A549 (cell line): ENCODE data around the gene AKR7A2. TPM values are rescaled to one million over a fixed set of nuclear protein-coding genes. Genes with fewer than 3 reads are reported as not detected.
"Not testable (repeated sequence)": the region's sequence is repeated elsewhere in the genome, so short reads cannot be mapped to it uniquely, and the experiment has no call there.

Source experiments
- ATAC-seq, 2 experiments: fragments of 200-7000 bp in 1 of 2; fragments of >200 bp in 1 of 2; cut with Nextera tagmentation in 1 of 2; cut with Tn5 transposase in 1 of 2; 3 replicates each; pipeline versions ENCODE4 v1.8.0 to v1.9.1; 2018 to 2020; ENCODE audit warnings: mild to moderate bottlenecking in 1 of 2, moderate library complexity in 1 of 2
- CTCF ChIA-PET: fragments of 300-600 bp; sonication (Branson Sonifier 250); formaldehyde crosslinking; extraction: SDS; loops from one replicate; lab custom pipeline; 2021; ENCODE audit warnings: antibody characterized with exemption, inconsistent platforms; lab: Yijun Ruan, JAX
- POLR2A ChIA-PET: fragments of 350-600 bp; formaldehyde crosslinking; extraction: SDS; loops from one replicate; lab custom pipeline; 2021; ENCODE audit warnings: antibody characterized with exemption, inconsistent platforms; lab: Yijun Ruan, JAX
- DNase-seq, 2 experiments: peaks; one replicate each; pipeline versions ENCODE4 v3.0.0 to v3.0.0-alpha.2; 2011 to 2016; ENCODE audit warnings: low read depth in 1 of 2, low spot score in 1 of 2
- FAIRE-seq: peaks from 2 replicates; lab custom pipeline; 2011; peaks lifted over from hg19 to GRCh38; lab: Jason Lieb, UNC
- H3K27ac ChIP-seq, 2 experiments: fragments of >200 bp; sonication (Bioruptor Twin); formaldehyde crosslinking; 3 replicates each; pipeline ENCODE4 v1.5.1; 2016 to 2017
- H3K4me1 ChIP-seq: fragments of >200 bp; sonication (Bioruptor Twin); formaldehyde crosslinking; 3 replicates; pipeline ENCODE4 v1.6.1; 2016
- H3K4me2 ChIP-seq: fragments of >200 bp; sonication (Bioruptor Twin); formaldehyde crosslinking; 3 replicates; pipeline ENCODE4 v1.6.1; 2016
- H3K4me3 ChIP-seq: fragments of >200 bp; sonication (Bioruptor Twin); formaldehyde crosslinking; 3 replicates; pipeline ENCODE4 v1.5.1; 2016
- H3K9me3 ChIP-seq: fragments of >200 bp; sonication (Bioruptor Twin); formaldehyde crosslinking; 3 replicates; pipeline ENCODE4 v1.6.1; 2016
- ATOH8 ChIP-seq: fragments of 250-450 bp; sonication (Bioruptor Pico); IDR thresholded peaks from 2 replicates; pipeline ENCODE4 v1.5.0; 2020; ENCODE audit warnings: low read depth, mild to moderate bottlenecking, moderate library complexity
- BCL3 ChIP-seq: fragments of >200 bp; sonication (Bioruptor Twin); formaldehyde crosslinking; IDR thresholded peaks from 3 replicates; pipeline ENCODE4 v1.6.1; 2016
- BHLHE40 ChIP-seq: IDR thresholded peaks from 2 replicates; pipeline ENCODE4 v1.6.1; 2012; ENCODE audit warnings: low read depth, low read length, inconsistent platforms
- CHD2 ChIP-seq: fragments of 150-350 bp; IDR thresholded peaks from 2 replicates; pipeline ENCODE4 v1.6.1; 2014; ENCODE audit warnings: low read length; ENCODE audit not compliant: partially characterized antibody
- EHF ChIP-seq: fragments of 250-450 bp; sonication (Bioruptor Pico); IDR thresholded peaks from 2 replicates; pipeline ENCODE4 v1.5.0; 2020; ENCODE audit warnings: mild to moderate bottlenecking
- FOSB ChIP-seq: fragments of 250-450 bp; sonication (Bioruptor Pico); IDR thresholded peaks from 2 replicates; pipeline ENCODE4 v1.5.0; 2020; ENCODE audit warnings: mild to moderate bottlenecking, moderate library complexity
- FOSL2 ChIP-seq, 2 experiments: fragments of 450-650 bp in 1 of 2; fragments of >200 bp in 1 of 2; sonication (Bioruptor Twin) in 1 of 2; formaldehyde crosslinking; IDR thresholded peaks; 2 replicates each; pipeline versions ENCODE4 v1.5.0 to v1.6.1; 2016 to 2020; ENCODE audit warnings: mild to moderate bottlenecking in 1 of 2, moderate library complexity in 1 of 2
- HDAC2 ChIP-seq: fragments of 200-600 bp; sonication (generic); IDR thresholded peaks from 2 replicates; pipeline ENCODE4 v1.6.1; 2016
- HES2 ChIP-seq: fragments of >200 bp; sonication (Bioruptor Twin); formaldehyde crosslinking; IDR thresholded peaks from 2 replicates; pipeline ENCODE4 v1.6.1; 2016
- HOXA7 ChIP-seq: fragments of 250-450 bp; sonication (Bioruptor Pico); IDR thresholded peaks from 2 replicates; pipeline ENCODE4 v1.5.0; 2020; ENCODE audit warnings: mild to moderate bottlenecking, moderate library complexity
- HOXB13 ChIP-seq: fragments of 250-450 bp; sonication (Bioruptor Pico); IDR thresholded peaks from 2 replicates; pipeline ENCODE4 v1.5.0; 2020; ENCODE audit warnings: low read depth, mild to moderate bottlenecking, moderate library complexity
- HOXB5 ChIP-seq: fragments of 250-450 bp; sonication (Bioruptor Pico); IDR thresholded peaks from 2 replicates; pipeline ENCODE4 v1.5.0; 2020; ENCODE audit warnings: mild to moderate bottlenecking, moderate library complexity
- KDM1A ChIP-seq: fragments of 200-600 bp; sonication (generic); IDR thresholded peaks from 2 replicates; pipeline ENCODE4 v1.6.1; 2016; ENCODE audit warnings: low read depth, mild to moderate bottlenecking
- MAZ ChIP-seq: fragments of 150-350 bp; IDR thresholded peaks from 2 replicates; pipeline ENCODE4 v1.6.1; 2014; ENCODE audit warnings: antibody characterized with exemption, low read depth, low read length, borderline replicate concordance
- RCOR1 ChIP-seq: fragments of 150-350 bp; IDR thresholded peaks from 2 replicates; pipeline ENCODE4 v1.6.1; 2014; ENCODE audit warnings: antibody characterized with exemption, low read length, low read depth
- REST ChIP-seq: fragments of 200-600 bp; sonication (generic); IDR thresholded peaks from 2 replicates; pipeline ENCODE4 v1.6.1; 2016; ENCODE audit warnings: antibody characterized with exemption, mild to moderate bottlenecking, moderate library complexity
- RNF2 ChIP-seq: fragments of 200-600 bp; sonication (generic); IDR thresholded peaks from 2 replicates; pipeline ENCODE4 v1.6.1; 2016; ENCODE audit warnings: low read depth, mild to moderate bottlenecking, antibody characterized with exemption, moderate library complexity, borderline replicate concordance
- ZC3H11A ChIP-seq: fragments of 450-650 bp; IDR thresholded peaks from 2 replicates; pipeline ENCODE4 v1.6.1; 2014; ENCODE audit warnings: antibody characterized with exemption, mild to moderate bottlenecking
- ZSCAN20 ChIP-seq: fragments of 250-450 bp; sonication (Bioruptor Pico); IDR thresholded peaks from 2 replicates; pipeline ENCODE4 v1.8.0; 2022; ENCODE audit warnings: mild to moderate bottlenecking, moderate library complexity
- WGBS: methylation state at CpG from one replicate; pipeline ENCODE4 v1.1.6; 2017; ENCODE audit errors: missing lambda C conversion rate; 5-methylcytosine and 5-hydroxymethylcytosine counted together
- polyA plus RNA-seq, 4 experiments: library from polyadenylated mRNA; depleted of rRNA in 3 of 4; stranded (reverse); fragments of >200 nt; fragmentation: RNase III in 1 of 4; extraction: RNeasy Plus Mini Kit Qiagen cat#74134 plus additional on column Dnase treatment in 1 of 4; gene quantifications; 2 replicates in 3 of 4; 3 replicates in 1 of 4; pipeline ENCODE4 v1.2.3, GENCODE V29; 2011 to 2017

AKR7A2 gene
- polyA plus RNA-seq, 2 of the 4 experiments (the other 2 are of a cell fraction) = 22.2 to 31.4 TPM

GRCh38 chr1:19287436-19288185 lies 24.3 kb downstream of the AKR7A2 start:
- ATAC-seq (no peak; a peak in 1 of 6 replicates), DNase-seq (no peak), FAIRE-seq (no peak)
- Histone ChIP-seq H3K27ac (no peak overlapping the region), H3K4me1 (no peaks in the 10 kb centered on the region), H3K9me3 (0 out of 3 replicates have a peak, but pooled peaks cover under 1% of the 10 kb centered on the region), H3K4me3 (no peak overlapping the region), H3K4me2 (no peak overlapping the region)
- ChIA-PET CTCF (no interaction called here), POLR2A (no interaction called here)
- no peak for TF ChIP-seq REST
- no peak for TF ChIP-seq HOXB5
- TF ChIP-seq ZSCAN20 = no peak
- TF ChIP-seq BCL3 = no peak
- TF ChIP-seq ZC3H11A = no peak
- TF ChIP-seq FOSL2 (IDR thresholded peaks at IDR 0.05) = no peak
- TF ChIP-seq FOSL2 (CRISPR knock-in tag; IDR thresholded peaks at IDR 0.05) = no peak
- no peak for TF ChIP-seq RCOR1
- no peak for TF ChIP-seq KDM1A
- TF ChIP-seq RNF2 = no peak
- no peak for TF ChIP-seq FOSB (CRISPR knock-in tag)
- WGBS = 89% methylated on average over 7 of the region's 13 CpGs

GRCh38 chr1:19285807-19286206 lies 26.1 kb downstream of the AKR7A2 start:
- DNase-seq, H3K4me2 ChIP-seq, H3K4me1 ChIP-seq, FAIRE-seq, CTCF ChIA-PET, H3K27ac ChIP-seq, H3K9me3 ChIP-seq, H3K4me3 ChIP-seq, POLR2A ChIA-PET: not testable (repeated sequence)
- peak in 1 of 2 experiments; percentile 38; a peak in 1 of 6 replicates for ATAC-seq
- no CpG with 5 or more reads among the region's 3 CpGs for WGBS

GRCh38 chr1:19285366-19285765 lies 26.6 kb downstream of the AKR7A2 start:
- ATAC-seq, FAIRE-seq, H3K4me3 ChIP-seq, H3K27ac ChIP-seq, POLR2A ChIA-PET, DNase-seq, H3K4me1 ChIP-seq, H3K4me2 ChIP-seq, CTCF ChIA-PET, H3K9me3 ChIP-seq: not testable (repeated sequence)
- 95% methylated on average over 3 of the region's 3 CpGs for WGBS

GRCh38 chr1:19284881-19285280 lies 27.1 kb downstream of the AKR7A2 start:
- Histone ChIP-seq H3K27ac (no peak overlapping the region), H3K4me3 (no peak overlapping the region), H3K9me3 (no peaks in the 10 kb centered on the region)
- TF ChIP-seq ATOH8 (CRISPR knock-in tag) (no peak), HDAC2 (no peak), KDM1A (no peak), CHD2 (no peak), HOXA7 (no peak), HES2 (no peak), HOXB13 (CRISPR knock-in tag) (no peak), EHF (no peak), RCOR1 (no peak), MAZ (no peak), BHLHE40 (no peak), ZC3H11A (no peak)
- TF ChIP-seq, all 56 proteins: peak for 0
- no peak for DNase-seq
- Histone ChIP-seq H3K4me2 (no peak overlapping the region), H3K4me1 (no peaks in the 10 kb centered on the region)
- 90% methylated on average over 5 of the region's 8 CpGs for WGBS
- ATAC-seq = no peak
- ChIA-PET CTCF (no interaction called here), POLR2A (no interaction called here)
- no peak for FAIRE-seq
